Right cardiac atrium (tissue), 5 donors: ENCODE results near the gene SHKBP1. TPM values are rescaled to one million over a fixed set of nuclear protein-coding genes. Genes with fewer than 3 reads are reported as not detected.

Experiments
- ATAC-seq, 2 donors: fragments of 200-7000 bp; cut with Tn5 transposase; one replicate each; pipeline versions ENCODE4 v1.8.0 to v1.9.1; 2020; ENCODE audit warnings: moderate library complexity in 2 of 2, mild to moderate bottlenecking in 1 of 2
- DNase-seq, 3 donors: peaks; one replicate each; pipeline ENCODE4 v3.0.0-alpha.2; 2020
- H3K27ac ChIP-seq: one replicate; pipeline ENCODE4 v1.5.1; 2013; ENCODE audit warnings: mild to moderate bottlenecking, low read length, control low read depth, moderate library complexity
- H3K27me3 ChIP-seq: one replicate; pipeline ENCODE4 v1.6.1; 2013; ENCODE audit not compliant: control insufficient read depth, insufficient read depth
- H3K4me1 ChIP-seq: one replicate; pipeline ENCODE4 v1.6.1; 2013; ENCODE audit warnings: low read length; ENCODE audit not compliant: control insufficient read depth, insufficient read depth
- H3K4me3 ChIP-seq: one replicate; pipeline ENCODE4 v1.5.1; 2013; ENCODE audit warnings: low read length, control low read depth
- H3K9me3 ChIP-seq: one replicate; pipeline ENCODE4 v1.6.1; 2013; ENCODE audit warnings: low read length; ENCODE audit not compliant: control insufficient read depth
- WGBS: extraction: QIAGEN DNeasy Blood & Tissue Kit; methylation state at CpG from one replicate; pipeline ENCODE4 v1.1.7; 2013; 5-methylcytosine and 5-hydroxymethylcytosine counted together
- intact Hi-C, 4 donors: fragments of 100-400 bp; cut with DNase I; formaldehyde crosslinking; loops; one replicate each; pipeline versions ENCODE4 v1.11.0 to v1.14.0; 2022 to 2023
- polyA plus RNA-seq: library from polyadenylated mRNA; stranded (reverse); fragments of 200-250 nt; gene quantifications from one replicate; pipeline ENCODE4 v1.2.3, GENCODE V29; 2013
- total RNA-seq, 4 donors: library from RNA; stranded (reverse); fragmentation: NEBNext Ultra II Directional; extraction: Animal tissue kit (Norgen Biotek cat#: 25700); gene quantifications; one replicate each; pipeline ENCODE4 v1.2.1, GENCODE V29; 2021
- donor health status: healthy with polysubstance abuse.
- donor health status: DM: no; HTN: yes; CAD: no.
- donor health status: DM: no; HTN: no; CAD: no.
- donor health status: DM: no; HTN: yes; CAD: no; lungs with severe emphysema.
- donor health status: DM: yes; HTN: yes; CAD: no.

SHKBP1 gene
- total and polyA plus RNA-seq, 5 donors, result 19.7 to 23.0 (median 20.9) TPM

- Histone ChIP-seq H3K27ac (no peak overlapping the region), H3K4me1 (no peaks in the 10 kb centered on the region), H3K27me3 (no peaks in the 10 kb centered on the region), H3K4me3 (no peak overlapping the region), H3K9me3 (no peaks in the 10 kb centered on the region)
- intact Hi-C loops, result no loop called here
- peak in 1 of 2 donors; percentile 8 for ATAC-seq
- WGBS, result 90% methylated on average over 39 of the region's 39 CpGs
- peak in 2 of 3 donors; percentile 53 to 69 for DNase-seq
Observed at GRCh38 chr19:40627486-40628279, 51.0 kb downstream of the SHKBP1 start.

- intact Hi-C loops, result no loop called here
- ATAC-seq, result no peak
- WGBS, result 95% methylated on average over 42 of the region's 42 CpGs
- DNase-seq, result peak in 2 of 3 donors; percentile 53 to 63
- no peaks in the 10 kb centered on the region for H3K4me1 ChIP-seq
- H3K4me3 ChIP-seq, result no peak overlapping the region
- H3K27ac ChIP-seq, result no peak overlapping the region
- H3K27me3 ChIP-seq, result no peaks in the 10 kb centered on the region
- H3K9me3 ChIP-seq, result no peaks in the 10 kb centered on the region
Observed at GRCh38 chr19:40629346-40629745, 52.7 kb downstream of the SHKBP1 start.

GRCh38 chr19:40630571-40631160 is 54.0 kb downstream of the SHKBP1 start:
- no peaks in the 10 kb centered on the region for H3K4me1 ChIP-seq
- peak in 1 of 3 donors; percentile 52 for DNase-seq
- no peaks in the 10 kb centered on the region for H3K27me3 ChIP-seq
- peak in 1 of 2 donors; percentile 6 for ATAC-seq
- 59% methylated on average over 16 of the region's 16 CpGs for WGBS
- intact Hi-C loops, result loop anchor here in 1 of 4 donors (10.0 kb wide), 1 partner anchor 326 kb away; no protein-coding TSS in a partner anchor
- H3K4me3 ChIP-seq, result no peak overlapping the region
- no peak overlapping the region for H3K27ac ChIP-seq
- H3K9me3 ChIP-seq, result no peaks in the 10 kb centered on the region

- no peaks in the 10 kb centered on the region for H3K27me3 ChIP-seq
- H3K4me3 ChIP-seq, result no peak overlapping the region
- WGBS, result 76% methylated on average over 3 of the region's 3 CpGs
- no peak overlapping the region for H3K27ac ChIP-seq
- no peak for ATAC-seq
- H3K4me1 ChIP-seq, result no peaks in the 10 kb centered on the region
- DNase-seq, result peak in 1 of 3 donors; percentile 23
- intact Hi-C loops, result loop anchor here in 1 of 4 donors (10.0 kb wide), 1 partner anchor 328 kb away; no protein-coding TSS in a partner anchor
- H3K9me3 ChIP-seq, result no peaks in the 10 kb centered on the region
Observed at GRCh38 chr19:40632311-40633036, 55.8 kb downstream of the SHKBP1 start.

GRCh38 chr19:40633207-40633606 is 56.5 kb downstream of the SHKBP1 start:
- H3K4me1 ChIP-seq, result no peaks in the 10 kb centered on the region
- ATAC-seq, result no peak
- H3K9me3 ChIP-seq, result no peaks in the 10 kb centered on the region
- no peaks in the 10 kb centered on the region for H3K27me3 ChIP-seq
- 79% methylated on average over 5 of the region's 5 CpGs for WGBS
- H3K4me3 ChIP-seq, result no peak overlapping the region
- no peak for DNase-seq
- intact Hi-C loops, result loop anchor here in 1 of 4 donors (10.0 kb wide), 1 partner anchor 328 kb away; no protein-coding TSS in a partner anchor
- no peak overlapping the region for H3K27ac ChIP-seq

GRCh38 chr19:40638327-40638726 is 61.7 kb downstream of the SHKBP1 start:
- H3K4me1 ChIP-seq, result no peaks in the 10 kb centered on the region
- DNase-seq, result no peak
- H3K9me3 ChIP-seq, result no peaks in the 10 kb centered on the region
- ATAC-seq, result no peak
- H3K27me3 ChIP-seq, result no peaks in the 10 kb centered on the region
- intact Hi-C loops, result loop anchor here in 1 of 4 donors (10.0 kb wide), 1 partner anchor 334 kb away; no protein-coding TSS in a partner anchor
- H3K4me3 ChIP-seq, result no peak overlapping the region
- 77% methylated on average over 1 of the region's 1 CpG for WGBS
- no peak overlapping the region for H3K27ac ChIP-seq

- H3K9me3 ChIP-seq, result no peaks in the 10 kb centered on the region
- WGBS, result 66% methylated on average over 6 of the region's 6 CpGs
- no peaks in the 10 kb centered on the region for H3K27me3 ChIP-seq
- DNase-seq, result peak; percentile 59 to 83 (median 63)
- intact Hi-C loops, result loop anchor here in 1 of 4 donors (10.0 kb wide), 1 partner anchor 335 kb away; no protein-coding TSS in a partner anchor
- ATAC-seq, result peak; percentile 44 to 50
- H3K27ac ChIP-seq, result peak overlapping the region; percentile 2
- no peak overlapping the region for H3K4me3 ChIP-seq
- no peaks in the 10 kb centered on the region for H3K4me1 ChIP-seq
Observed at GRCh38 chr19:40639638-40639982, 62.9 kb downstream of the SHKBP1 start.

GRCh38 chr19:40640744-40641143 is 64.1 kb downstream of the SHKBP1 start:
- WGBS, result 15% methylated on average over 5 of the region's 5 CpGs
- ATAC-seq, result peak; percentile 30 to 33
- H3K4me1 ChIP-seq, result no peaks in the 10 kb centered on the region
- H3K4me3 ChIP-seq, result no peak overlapping the region
- no peaks in the 10 kb centered on the region for H3K27me3 ChIP-seq
- intact Hi-C loops, result no loop called here
- H3K9me3 ChIP-seq, result no peaks in the 10 kb centered on the region
- peak in 2 of 3 donors; percentile 71 for DNase-seq
- no peak overlapping the region for H3K27ac ChIP-seq

Other genes with a start within 250 kb of the SHKBP1 start
- 100 to 1,000 TPM; 116 to 170 (median 144) TPM for gene C19orf47, start 228.5 kb upstream of the SHKBP1 start, total RNA-seq
- 194 TPM for gene C19orf47, start 228.5 kb upstream of the SHKBP1 start, polyA plus RNA-seq
- gene PLD3, start 228.2 kb upstream of the SHKBP1 start, total RNA-seq, result 100 to 1,000 TPM; 197 to 235 (median 223) TPM
- gene PLD3, start 228.2 kb upstream of the SHKBP1 start, polyA plus RNA-seq, result 180 TPM
- gene HIPK4, start 186.7 kb upstream of the SHKBP1 start, total RNA-seq, result under 1 TPM in 1 of 4 donors, not detected in 3; 0.11 TPM
- gene HIPK4, start 186.7 kb upstream of the SHKBP1 start, polyA plus RNA-seq, result 0.05 TPM
- gene PRX, start 163.5 kb upstream of the SHKBP1 start, total RNA-seq, result 1 to 10 TPM; 3.2 to 7.1 (median 4.8) TPM
- 5.7 TPM for gene PRX, start 163.5 kb upstream of the SHKBP1 start, polyA plus RNA-seq
- gene SERTAD1, start 150.9 kb upstream of the SHKBP1 start, total RNA-seq, result 10 to 100 TPM in 2 of 4 donors, 1 to 10 TPM in 2; 8.9 to 14.4 (median 9.7) TPM
- gene SERTAD1, start 150.9 kb upstream of the SHKBP1 start, polyA plus RNA-seq, result 18.4 TPM
- gene SERTAD3, start 132.5 kb upstream of the SHKBP1 start, total RNA-seq, result 10 to 100 TPM; 31.5 to 48.2 (median 36.9) TPM
- gene SERTAD3, start 132.5 kb upstream of the SHKBP1 start, polyA plus RNA-seq, result 36.2 TPM
- 100 to 1,000 TPM in 1 of 4 donors, 10 to 100 TPM in 3; 72.0 to 102 (median 86.2) TPM for gene BLVRB, start 111.1 kb upstream of the SHKBP1 start, total RNA-seq
- gene BLVRB, start 111.1 kb upstream of the SHKBP1 start, polyA plus RNA-seq, result 109 TPM
- gene SPTBN4, start 109.9 kb upstream of the SHKBP1 start, total RNA-seq, result 1 to 10 TPM; 3.2 to 6.4 (median 5.5) TPM
- gene SPTBN4, start 109.9 kb upstream of the SHKBP1 start, polyA plus RNA-seq, result 4.3 TPM
- gene LTBP4, start 24.5 kb downstream of the SHKBP1 start, total RNA-seq, result 100 to 1,000 TPM; 307 to 473 (median 324) TPM
- gene LTBP4, start 24.5 kb downstream of the SHKBP1 start, polyA plus RNA-seq, result 216 TPM
- gene NUMBL, start 113.8 kb downstream of the SHKBP1 start, total RNA-seq, result 10 to 100 TPM; 18.6 to 22.9 (median 20.4) TPM
- 12.4 TPM for gene NUMBL, start 113.8 kb downstream of the SHKBP1 start, polyA plus RNA-seq
- gene COQ8B, start 140.0 kb downstream of the SHKBP1 start, total RNA-seq, result 10 to 100 TPM; 22.8 to 34.0 (median 29.0) TPM
- gene COQ8B, start 140.0 kb downstream of the SHKBP1 start, polyA plus RNA-seq, result 23.8 TPM
- 10 to 100 TPM in 2 of 4 donors, 1 to 10 TPM in 2; 7.6 to 15.8 (median 10.8) TPM for gene ITPKC, start 140.2 kb downstream of the SHKBP1 start, total RNA-seq
- 13.4 TPM for gene ITPKC, start 140.2 kb downstream of the SHKBP1 start, polyA plus RNA-seq
- 1 to 10 TPM; 4.5 to 6.1 (median 5.1) TPM for gene ACTMAP, start 173.6 kb downstream of the SHKBP1 start, total RNA-seq
- 5.1 TPM for gene ACTMAP, start 173.6 kb downstream of the SHKBP1 start, polyA plus RNA-seq
- gene SNRPA, start 174.3 kb downstream of the SHKBP1 start, total RNA-seq, result 10 to 100 TPM; 32.3 to 44.9 (median 39.5) TPM
- 27.0 TPM for gene SNRPA, start 174.3 kb downstream of the SHKBP1 start, polyA plus RNA-seq
- gene MIA, start 198.6 kb downstream of the SHKBP1 start, total RNA-seq, result 1 to 10 TPM in 3 of 4 donors, under 1 TPM in 1; 0.71 to 3.1 (median 1.5) TPM
- gene MIA, start 198.6 kb downstream of the SHKBP1 start, polyA plus RNA-seq, result 3.7 TPM
- 10 to 100 TPM; 14.4 to 17.0 (median 15.2) TPM for gene RAB4B, start 201.4 kb downstream of the SHKBP1 start, total RNA-seq
- gene RAB4B, start 201.4 kb downstream of the SHKBP1 start, polyA plus RNA-seq, result 25.3 TPM
- 10 to 100 TPM; 55.9 to 75.2 (median 58.1) TPM for gene EGLN2, start 222.3 kb downstream of the SHKBP1 start, total RNA-seq
- gene EGLN2, start 222.3 kb downstream of the SHKBP1 start, polyA plus RNA-seq, result 52.3 TPM